Large intestine (tissue), 12 donors: ENCODE data around the gene FGF18. TPM values are rescaled to one million over a fixed set of nuclear protein-coding genes. Genes with fewer than 3 reads are reported as not detected.
A peak's percentile ranks its signal among the peaks of the same experiment; 100 is the strongest.
"Not testable (repeated sequence)": the region's sequence is repeated elsewhere in the genome, so short reads cannot be mapped to it uniquely, and the experiment has no call there.

Experiments used
- DNase-seq, 2 donors: peaks; one replicate each; pipeline versions ENCODE4 v3.0.0 to v3.0.0-alpha.2; 2013
- H3K27ac ChIP-seq: one replicate; pipeline ENCODE4 v1.5.1; 2013; ENCODE audit warnings: low read length
- H3K27me3 ChIP-seq: 2 replicates; pipeline ENCODE4 v1.6.1; 2013; ENCODE audit warnings: low read length; ENCODE audit not compliant: control insufficient read depth, insufficient read depth
- H3K36me3 ChIP-seq: 2 replicates; pipeline ENCODE4 v1.6.1; 2013; ENCODE audit warnings: low read length; ENCODE audit not compliant: control insufficient read depth, insufficient read depth
- H3K4me1 ChIP-seq: one replicate; pipeline ENCODE4 v1.6.1; 2013; ENCODE audit warnings: low read length; ENCODE audit not compliant: control insufficient read depth, insufficient read depth
- H3K4me3 ChIP-seq: one replicate; pipeline ENCODE4 v1.5.1; 2013; ENCODE audit warnings: low read length
- H3K9me3 ChIP-seq: one replicate; pipeline ENCODE4 v1.6.1; 2013; ENCODE audit warnings: mild to moderate bottlenecking, low read depth, low read length, moderate library complexity; ENCODE audit not compliant: control insufficient read depth
- WGBS: methylation state at CpG from one replicate; pipeline ENCODE4 v1.1.5; 2013; ENCODE audit warnings: low lambda C conversion rate; ENCODE audit not compliant: insufficient coverage; 5-methylcytosine and 5-hydroxymethylcytosine counted together
- long read RNA-seq, 11 donors: transcript quantifications; one replicate each; lab custom pipeline, GENCODE V29; 2026
- polyA plus RNA-seq: library from polyadenylated mRNA; unstranded; fragments of 120-200 nt; gene quantifications from one replicate; pipeline ENCODE4 v1.2.1, GENCODE V29; 2013

The FGF18 gene
- polyA plus RNA-seq = 1.4 TPM
- long read RNA-seq, donor 1 = 0 reads
- long read RNA-seq, donor 2 = 0 reads
- long read RNA-seq, donor 3 = 0 reads
- long read RNA-seq, donor 4 = 0 reads
- long read RNA-seq, donor 5, partial matches to known transcripts = 0 of 3 reads
- long read RNA-seq, donor 5, other reads (novel, unspliced or antisense) = 0 of 3 reads
- long read RNA-seq, donor 6 = 0 reads
- long read RNA-seq, donor 7, partial matches to known transcripts = 0 of 3 reads
- long read RNA-seq, donor 7, other reads (novel, unspliced or antisense) = 0 of 3 reads
- long read RNA-seq, donor 8 = 0 reads
- long read RNA-seq, donor 9 = 0 reads
- long read RNA-seq, donor 10, partial matches to known transcripts = 0 of 6 reads
- long read RNA-seq, donor 10, other reads (novel, unspliced or antisense) = 5 of 6 reads
- long read RNA-seq, donor 11 = 0 reads

- peak; percentile 19 to 65 for DNase-seq
- H3K9me3 ChIP-seq = no peaks in the 10 kb centered on the region
- peak within 1 kb of the TSS; percentile 45 for H3K4me3 ChIP-seq
- peaks cover 6% of the 10 kb centered on the region for H3K4me1 ChIP-seq
- H3K27me3 ChIP-seq = peaks cover 34% of the 10 kb centered on the region
- peaks cover 1% of the 10 kb centered on the region for H3K36me3 ChIP-seq
- H3K27ac ChIP-seq = no peak within 1 kb of the TSS
- no CpG with 5 or more reads among the region's 74 CpGs for WGBS
Measured at GRCh38 chr5:171418982-171419687, at the start of gene FGF18. FGF18 (plus strand) TSS chr5:171419647; CDS start chr5:171420200, 553 bp downstream.

GRCh38 chr5:171369898-171370297 is 49.5 kb upstream of the FGF18 start:
- H3K27ac ChIP-seq = no peak overlapping the region
- WGBS = 80% methylated on average over 1 of the region's 4 CpGs
- no peaks in the 10 kb centered on the region for H3K36me3 ChIP-seq
- H3K9me3 ChIP-seq = no peaks in the 10 kb centered on the region
- H3K4me1 ChIP-seq = no peaks in the 10 kb centered on the region
- no peaks in the 10 kb centered on the region for H3K27me3 ChIP-seq
- no peak overlapping the region for H3K4me3 ChIP-seq
- no peak for DNase-seq

GRCh38 chr5:171370881-171371280 is 48.6 kb upstream of the FGF18 start:
- not testable (repeated sequence) for H3K36me3 ChIP-seq, DNase-seq, H3K4me1 ChIP-seq, H3K27ac ChIP-seq, H3K27me3 ChIP-seq, H3K4me3 ChIP-seq, H3K9me3 ChIP-seq
- WGBS = 80% methylated on average over 3 of the region's 10 CpGs

- no peaks in the 10 kb centered on the region for H3K4me1 ChIP-seq
- no peak overlapping the region for H3K27ac ChIP-seq
- no peaks in the 10 kb centered on the region for H3K9me3 ChIP-seq
- WGBS = no CpG with 5 or more reads among the region's 13 CpGs
- no peaks in the 10 kb centered on the region for H3K27me3 ChIP-seq
- H3K4me3 ChIP-seq = no peak overlapping the region
- H3K36me3 ChIP-seq = no peaks in the 10 kb centered on the region
- DNase-seq = no peak
Measured at GRCh38 chr5:171371326-171371725, 48.1 kb upstream of the FGF18 start.

GRCh38 chr5:171379961-171380360 is 39.5 kb upstream of the FGF18 start:
- H3K4me1 ChIP-seq = no peaks in the 10 kb centered on the region
- no peak overlapping the region for H3K27ac ChIP-seq
- no peaks in the 10 kb centered on the region for H3K36me3 ChIP-seq
- no peak overlapping the region for H3K4me3 ChIP-seq
- no CpG with 5 or more reads among the region's 7 CpGs for WGBS
- no peaks in the 10 kb centered on the region for H3K27me3 ChIP-seq
- H3K9me3 ChIP-seq = no peaks in the 10 kb centered on the region
- DNase-seq = no peak

- not testable (repeated sequence) for H3K9me3 ChIP-seq, H3K36me3 ChIP-seq, H3K4me1 ChIP-seq, H3K27ac ChIP-seq, H3K4me3 ChIP-seq, H3K27me3 ChIP-seq, DNase-seq
- no CpG with 5 or more reads among the region's 9 CpGs for WGBS
Measured at GRCh38 chr5:171384416-171384815, 35.0 kb upstream of the FGF18 start.

- DNase-seq, H3K36me3 ChIP-seq: not testable (repeated sequence)
- WGBS = no CpG with 5 or more reads among the region's 3 CpGs
Measured at GRCh38 chr5:171384999-171385398, 34.4 kb upstream of the FGF18 start.

GRCh38 chr5:171386006-171386671 is 33.3 kb upstream of the FGF18 start:
- DNase-seq = no peak
- H3K27ac ChIP-seq = no peak overlapping the region
- no CpG with 5 or more reads among the region's 25 CpGs for WGBS
- peaks cover 2% of the 10 kb centered on the region for H3K9me3 ChIP-seq
- H3K4me3 ChIP-seq = no peak overlapping the region
- H3K27me3 ChIP-seq = no peaks in the 10 kb centered on the region
- H3K36me3 ChIP-seq = no peaks in the 10 kb centered on the region
- H3K4me1 ChIP-seq = no peaks in the 10 kb centered on the region

More at GRCh38 chr5:171384999-171385398, 34.4 kb upstream of the FGF18 start:
- not testable (repeated sequence) for H3K4me1 ChIP-seq, H3K4me3 ChIP-seq, H3K9me3 ChIP-seq, H3K27me3 ChIP-seq, H3K27ac ChIP-seq

- peak overlapping the region; percentile 84 for H3K27ac ChIP-seq
- peak overlapping the region; percentile 72 for H3K4me3 ChIP-seq
- no peaks in the 10 kb centered on the region for H3K27me3 ChIP-seq
- no peaks in the 10 kb centered on the region for H3K4me1 ChIP-seq
- no peak for DNase-seq
- peaks cover 2% of the 10 kb centered on the region for H3K9me3 ChIP-seq
- WGBS = no CpG with 5 or more reads among the region's 20 CpGs
- H3K36me3 ChIP-seq = peaks cover 6% of the 10 kb centered on the region
Measured at GRCh38 chr5:171386861-171387344, 32.5 kb upstream of the FGF18 start.

- Histone ChIP-seq H3K9me3 (peaks cover 2% of the 10 kb centered on the region), H3K4me3 (peak within 1 kb of the TSS; percentile 72)
- whole genome bisulfite sequencing = no CpG with 5 or more reads among the region's 56 CpGs
Measured at GRCh38 chr5:171387345-171387969, 32.0 kb upstream of the FGF18 start, which contains the start of gene NPM1. NPM1 (plus strand) TSS chr5:171387849; CDS start chr5:171387949, 100 bp downstream.

More at GRCh38 chr5:171387345-171387969, 32.0 kb upstream of the FGF18 start, which contains the start of gene NPM1:
- Histone ChIP-seq H3K4me1 (no peaks in the 10 kb centered on the region), H3K36me3 (peaks cover 12% of the 10 kb centered on the region), H3K27me3 (no peaks in the 10 kb centered on the region), H3K27ac (peak within 1 kb of the TSS; percentile 84)
- DNase-seq = peak; percentile 100
